Adipose tissue (tissue), 3 donors: Measurements from ENCODE around the gene GRM1. TPM values are rescaled to one million over a fixed set of nuclear protein-coding genes. Genes with fewer than 3 reads are reported as not detected.

ENCODE experiments used
- H3K27ac ChIP-seq: one replicate; pipeline ENCODE4 v1.5.1; 2013; ENCODE audit warnings: low read depth, low read length
- whole genome bisulfite sequencing, 3 donors: extraction: QIAGEN DNeasy Blood & Tissue Kit; methylation state at CpG; one replicate each; pipeline ENCODE4 v1.1.7; 2013; 5-methylcytosine and 5-hydroxymethylcytosine counted together
- polyA plus RNA-seq, 3 donors: library from polyadenylated mRNA; stranded (reverse); fragments of 200-250 nt; gene quantifications; one replicate each; pipeline ENCODE4 v1.2.3, GENCODE V29; 2013
- donor health status: healthy with polysubstance abuse.
- donor health status: Bipolar disorder and iron deficiency.
- donor health status: healthy.

GRM1 gene
- polyA plus RNA-seq, 3 donors = 0.02 to 0.11 TPM; not detected in 1

DNA sequence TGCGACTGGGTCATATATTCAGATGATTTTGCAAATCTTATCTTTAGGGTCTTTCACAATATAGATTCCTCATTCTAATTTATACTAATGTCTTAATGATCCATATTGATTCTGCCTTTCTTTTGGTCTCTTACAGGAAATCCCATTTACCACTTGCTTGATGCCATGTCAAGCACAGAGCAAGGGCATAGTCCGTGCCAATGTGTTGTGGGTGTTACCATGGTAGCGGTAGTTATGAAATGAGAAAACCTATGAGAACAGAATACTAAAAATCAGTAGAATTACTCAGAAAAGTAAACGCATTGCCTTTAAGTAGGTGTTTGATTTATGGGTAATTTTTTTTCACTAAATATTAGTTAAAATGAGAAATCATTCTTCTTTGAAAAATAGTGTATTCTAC, 360.9 kb downstream of the GRM1 start:
- no peak overlapping the region for H3K27ac ChIP-seq
- 46 to 78% (median 73%) methylated on average over 4 of the region's 4 CpGs for WGBS, 3 donors

DNA sequence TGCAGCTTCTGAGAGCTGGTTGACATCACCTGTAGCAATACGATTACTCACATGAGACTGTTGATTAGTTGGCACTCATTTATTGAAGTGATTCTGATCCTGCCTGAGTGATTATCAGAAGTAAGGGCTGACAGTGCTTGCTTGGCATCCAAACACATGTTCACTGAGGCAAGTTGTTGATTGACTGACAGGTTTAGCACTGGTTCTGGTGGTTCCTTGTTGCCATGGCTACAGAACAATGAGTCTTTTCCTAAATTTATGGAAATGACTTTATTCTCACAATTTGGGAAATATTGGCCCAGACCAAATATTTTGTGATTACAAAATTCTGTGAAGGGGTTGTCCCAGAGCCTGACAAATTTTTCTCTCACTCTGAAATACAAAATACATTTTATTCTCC, 368.8 kb downstream of the GRM1 start:
- H3K27ac ChIP-seq = no peak overlapping the region
- 79 to 97% (median 86%) methylated on average over 1 of the region's 1 CpG for WGBS, 3 donors

DNA sequence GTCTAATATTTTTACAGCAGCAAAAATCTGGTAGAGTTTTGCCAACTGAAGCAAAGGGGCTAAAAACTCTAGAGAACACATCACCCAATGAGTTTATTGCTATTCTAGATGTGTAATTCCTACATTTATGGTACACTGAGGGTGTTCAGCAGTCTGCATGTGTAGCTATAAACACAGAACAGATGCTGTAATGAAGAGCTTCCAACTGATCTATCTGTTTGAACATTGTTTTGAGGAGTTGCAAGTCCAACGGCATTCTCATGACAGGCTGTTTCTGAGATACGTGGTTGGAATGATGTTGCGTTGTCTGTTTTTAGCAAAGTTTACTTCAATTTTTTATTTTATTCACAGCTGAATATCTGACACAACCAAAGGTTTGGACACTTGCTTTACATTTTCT, 373.6 kb downstream of the GRM1 start:
- 85 to 88% (median 86%) methylated on average over 3 of the region's 3 CpGs for WGBS, 3 donors
- H3K27ac ChIP-seq = no peak overlapping the region

DNA sequence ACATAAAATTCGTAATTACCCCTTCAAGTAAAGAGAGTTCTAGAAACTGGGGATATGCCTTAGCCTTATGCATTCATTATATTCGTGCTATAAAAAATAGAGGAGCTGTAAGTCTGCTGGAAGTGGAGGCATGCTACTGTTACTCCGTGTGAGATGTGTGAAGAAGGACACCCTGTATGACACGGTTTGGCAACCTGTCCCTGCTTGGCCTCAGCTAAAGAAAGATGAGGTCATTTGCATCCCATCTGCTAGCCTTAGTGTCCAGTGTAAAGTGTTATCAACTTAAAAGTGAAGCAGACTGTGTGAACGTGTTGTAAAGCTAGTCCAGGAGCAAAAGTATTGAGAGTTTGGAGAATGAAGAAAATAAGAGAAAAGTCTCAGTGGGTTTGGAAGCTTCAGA, 379.7 kb downstream of the GRM1 start:
- H3K27ac ChIP-seq = no peak overlapping the region
- 50 to 61% (median 57%) methylated on average over 5 of the region's 5 CpGs for WGBS, 3 donors

DNA sequence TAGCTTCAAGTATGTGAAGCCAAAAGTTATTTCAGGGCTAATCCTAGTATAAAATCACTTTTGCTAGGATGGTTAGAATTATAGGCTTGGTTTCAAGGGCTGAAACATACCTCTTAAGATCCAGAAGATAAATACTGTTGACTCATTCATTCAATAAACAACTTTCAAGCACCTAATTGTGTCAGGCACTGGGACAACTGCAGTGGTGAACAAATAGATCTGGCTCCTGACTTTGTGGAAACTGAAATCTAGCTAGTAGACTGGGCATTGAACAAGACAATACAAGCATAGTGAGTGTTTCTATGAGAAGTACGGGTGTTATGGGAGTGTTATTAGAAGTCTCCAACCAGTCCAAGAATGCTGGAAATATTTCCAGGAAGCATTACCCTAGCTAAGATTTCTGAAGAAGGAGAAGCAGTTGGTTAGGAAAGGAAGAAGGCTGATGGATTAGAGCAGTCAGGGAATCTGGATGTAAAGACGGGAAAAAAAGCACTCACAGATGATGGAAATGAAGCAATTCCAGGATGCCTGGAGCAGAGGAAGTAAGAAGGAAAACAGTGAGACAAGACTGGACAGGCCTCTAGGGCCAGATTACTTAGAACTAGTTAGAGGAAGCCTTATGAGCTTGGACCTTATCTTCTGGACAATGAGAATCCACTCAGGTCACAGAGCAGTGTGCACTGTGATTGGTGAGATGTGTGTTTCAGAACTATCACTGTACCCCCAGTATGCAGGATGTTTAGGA, 382.2 kb downstream of the GRM1 start:
- 63 to 77% (median 74%) methylated on average over 2 of the region's 2 CpGs for WGBS, 3 donors
- no peak overlapping the region for H3K27ac ChIP-seq

DNA sequence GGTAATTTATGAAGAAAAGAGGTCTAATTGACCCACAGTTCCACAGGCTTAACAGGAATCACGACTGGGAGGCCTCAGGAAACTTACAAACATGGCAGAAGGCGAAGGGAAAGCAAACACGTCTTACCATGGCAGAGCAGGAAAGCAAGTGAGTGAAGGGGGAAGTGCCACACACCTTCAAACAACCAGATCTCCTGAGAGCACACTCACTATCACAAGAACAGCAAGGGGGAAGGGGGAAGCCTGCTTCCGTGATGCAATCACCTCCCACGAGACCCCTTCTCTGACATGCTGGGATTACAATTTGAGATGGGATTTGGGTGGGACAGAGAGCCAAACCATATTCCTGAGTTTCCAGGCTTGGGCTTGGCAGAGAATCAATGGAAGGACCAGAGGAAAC, 390.7 kb downstream of the GRM1 start:
- 60 to 79% (median 71%) methylated on average over 5 of the region's 5 CpGs for WGBS, 3 donors
- no peak overlapping the region for H3K27ac ChIP-seq

DNA sequence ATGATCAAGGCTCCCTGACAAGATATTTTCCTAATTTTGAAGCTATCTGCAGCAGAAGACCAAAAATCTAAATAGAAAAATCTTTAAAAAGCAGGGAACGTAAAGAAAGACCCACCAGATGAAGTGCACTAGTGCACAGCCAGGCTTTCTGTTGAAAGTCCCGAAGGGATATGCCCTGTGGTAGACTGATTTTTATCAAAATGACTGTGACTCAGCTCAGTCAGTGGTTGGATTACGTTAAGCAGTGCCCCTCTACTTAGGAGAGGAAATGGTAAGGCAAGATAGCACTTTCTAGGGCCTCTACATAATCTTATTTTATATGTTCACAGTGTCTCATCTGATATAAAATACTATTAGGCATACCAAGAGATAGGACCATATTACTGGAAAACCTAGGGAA, 391.4 kb downstream of the GRM1 start:
- no peak overlapping the region for H3K27ac ChIP-seq
- WGBS, 3 donors = 67 to 79% (median 78%) methylated on average over 3 of the region's 3 CpGs

DNA sequence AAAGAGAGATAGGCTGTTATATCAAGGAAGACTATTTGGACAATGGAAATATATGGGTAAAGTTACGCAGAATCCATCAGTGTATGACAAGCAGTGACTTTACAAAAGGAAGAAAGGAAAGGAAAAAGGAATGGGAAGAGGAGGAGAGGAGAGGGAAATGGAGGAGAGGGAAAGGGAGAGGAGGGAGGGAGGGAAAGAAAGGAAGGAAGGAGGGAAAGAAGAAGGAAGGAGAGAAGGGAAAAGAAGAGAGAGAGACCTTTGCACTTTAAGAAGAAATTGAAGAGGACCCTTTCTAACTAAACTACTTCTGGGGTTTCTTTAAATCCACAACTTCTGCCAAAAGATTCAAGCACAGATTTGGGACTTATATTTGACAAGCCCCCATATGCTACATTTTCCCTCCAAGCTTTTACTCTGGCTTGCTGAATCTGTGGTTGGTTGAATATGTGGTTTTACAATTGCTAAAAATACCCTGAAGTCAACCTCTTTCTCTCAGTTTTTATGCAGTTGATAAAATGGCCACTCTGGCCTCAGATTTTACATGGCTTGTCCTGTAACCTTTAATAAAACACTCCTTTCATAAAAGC, 394.0 kb downstream of the GRM1 start:
- 85 to 93% (median 91%) methylated on average over 1 of the region's 1 CpG for WGBS, 3 donors
- no peak overlapping the region for H3K27ac ChIP-seq

DNA sequence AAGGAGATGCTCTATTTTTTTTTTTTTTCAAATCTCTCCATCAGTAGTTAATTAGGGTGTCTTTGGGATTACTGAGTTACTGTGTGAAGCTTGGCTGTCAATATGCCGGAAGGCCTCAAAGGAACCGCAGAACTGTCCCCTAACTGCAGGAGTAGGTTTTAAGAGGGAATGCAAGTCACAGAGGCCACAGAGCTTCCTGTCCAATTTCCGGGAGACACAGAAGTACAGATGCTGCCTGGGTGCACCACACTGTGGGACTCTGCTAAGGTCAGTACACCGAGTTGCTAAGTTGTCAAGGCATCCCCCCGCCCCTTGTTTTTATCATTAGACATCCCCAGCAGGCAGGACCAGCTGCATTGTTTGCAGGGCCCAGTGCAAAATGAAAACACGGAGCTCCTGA, 394.6 kb downstream of the GRM1 start:
- no peak overlapping the region for H3K27ac ChIP-seq
- 62 to 73% (median 65%) methylated on average over 6 of the region's 6 CpGs for WGBS, 3 donors

DNA sequence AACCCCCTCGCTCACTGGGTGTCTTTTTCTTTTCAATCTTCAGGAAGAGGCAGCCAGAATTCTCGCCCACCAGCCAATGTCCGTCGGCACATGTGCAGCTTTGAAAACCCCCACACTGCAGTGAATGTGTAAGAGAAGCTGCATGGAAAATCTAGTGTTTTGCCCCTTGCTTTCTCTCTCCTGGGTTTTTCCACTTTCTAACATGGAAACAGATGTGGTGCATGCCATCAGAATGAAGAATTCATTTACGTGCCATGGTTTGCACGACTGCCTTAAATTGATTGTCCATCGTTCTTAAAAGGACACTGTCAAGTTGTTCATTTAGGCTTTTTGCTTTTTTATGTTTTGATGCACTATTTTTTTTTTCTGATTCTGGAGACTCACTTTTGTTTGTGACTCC, 397.7 kb downstream of the GRM1 start:
- no peak overlapping the region for H3K27ac ChIP-seq
- 74 to 79% (median 76%) methylated on average over 7 of the region's 7 CpGs for WGBS, 3 donors

DNA sequence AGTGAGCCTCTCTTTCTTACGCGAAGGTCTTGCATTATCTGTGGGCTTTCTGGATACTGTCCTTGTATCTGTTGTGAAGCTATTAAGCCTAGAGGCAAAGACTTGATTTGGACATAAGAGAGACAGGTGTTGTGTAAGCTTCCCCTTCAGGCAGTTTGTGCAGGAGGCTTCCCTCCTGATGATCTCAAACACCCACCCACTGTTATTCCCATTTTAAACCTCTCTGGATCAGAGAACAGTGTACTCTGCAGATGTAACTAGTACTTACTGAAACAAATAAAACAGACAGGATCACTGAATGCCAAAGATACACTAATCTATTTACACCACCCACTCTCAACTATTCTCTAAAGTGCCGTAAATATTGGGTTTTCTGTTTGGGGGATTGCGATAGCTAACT, 401.0 kb downstream of the GRM1 start:
- 92 to 95% (median 94%) methylated on average over 4 of the region's 4 CpGs for WGBS, 3 donors

DNA sequence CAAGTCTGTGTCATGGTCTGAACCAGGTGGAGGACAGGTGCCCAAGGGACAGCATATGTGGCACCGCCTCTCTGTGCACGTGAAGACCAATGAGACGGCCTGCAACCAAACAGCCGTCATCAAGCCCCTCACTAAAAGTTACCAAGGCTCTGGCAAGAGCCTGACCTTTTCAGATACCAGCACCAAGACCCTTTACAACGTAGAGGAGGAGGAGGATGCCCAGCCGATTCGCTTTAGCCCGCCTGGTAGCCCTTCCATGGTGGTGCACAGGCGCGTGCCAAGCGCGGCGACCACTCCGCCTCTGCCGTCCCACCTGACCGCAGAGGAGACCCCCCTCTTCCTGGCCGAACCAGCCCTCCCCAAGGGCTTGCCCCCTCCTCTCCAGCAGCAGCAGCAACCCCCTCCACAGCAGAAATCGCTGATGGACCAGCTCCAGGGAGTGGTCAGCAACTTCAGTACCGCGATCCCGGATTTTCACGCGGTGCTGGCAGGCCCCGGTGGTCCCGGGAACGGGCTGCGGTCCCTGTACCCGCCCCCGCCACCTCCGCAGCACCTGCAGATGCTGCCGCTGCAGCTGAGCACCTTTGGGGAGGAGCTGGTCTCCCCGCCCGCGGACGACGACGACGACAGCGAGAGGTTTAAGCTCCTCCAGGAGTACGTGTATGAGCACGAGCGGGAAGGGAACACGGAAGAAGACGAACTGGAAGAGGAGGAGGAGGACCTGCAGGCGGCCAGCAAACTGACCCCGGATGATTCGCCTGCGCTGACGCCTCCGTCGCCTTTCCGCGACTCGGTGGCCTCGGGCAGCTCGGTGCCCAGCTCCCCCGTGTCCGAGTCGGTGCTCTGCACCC, 405.2 kb downstream of the GRM1 start:
- H3K27ac ChIP-seq = no peak overlapping the region
- WGBS, 3 donors = 7 to 12% (median 12%) methylated on average over 56 to 59 of the region's 59 CpGs

More for the DNA sequence above, 401.0 kb downstream of the GRM1 start:
- H3K27ac ChIP-seq = no peak overlapping the region

DNA sequence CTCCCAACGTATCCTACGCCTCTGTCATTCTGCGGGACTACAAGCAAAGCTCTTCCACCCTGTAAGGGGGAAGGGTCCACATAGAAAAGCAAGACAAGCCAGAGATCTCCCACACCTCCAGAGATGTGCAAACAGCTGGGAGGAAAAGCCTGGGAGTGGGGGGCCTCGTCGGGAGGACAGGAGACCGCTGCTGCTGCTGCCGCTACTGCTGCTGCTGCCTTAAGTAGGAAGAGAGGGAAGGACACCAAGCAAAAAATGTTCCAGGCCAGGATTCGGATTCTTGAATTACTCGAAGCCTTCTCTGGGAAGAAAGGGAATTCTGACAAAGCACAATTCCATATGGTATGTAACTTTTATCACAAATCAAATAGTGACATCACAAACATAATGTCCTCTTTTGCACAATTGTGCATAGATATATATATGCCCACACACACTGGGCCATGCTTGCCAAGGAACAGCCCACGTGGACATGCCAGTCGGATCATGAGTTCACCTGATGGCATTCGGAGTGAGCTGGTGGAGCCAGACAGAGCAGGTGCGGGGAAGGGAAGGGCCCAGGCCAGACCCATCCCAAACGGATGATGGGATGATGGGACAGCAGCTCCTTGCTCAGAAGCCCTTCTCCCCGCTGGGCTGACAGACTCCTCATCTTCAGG, 406.0 kb downstream of the GRM1 start:
- H3K27ac ChIP-seq = no peak overlapping the region
- WGBS, 3 donors = 42 to 51% (median 51%) methylated on average over 15 of the region's 15 CpGs

DNA sequence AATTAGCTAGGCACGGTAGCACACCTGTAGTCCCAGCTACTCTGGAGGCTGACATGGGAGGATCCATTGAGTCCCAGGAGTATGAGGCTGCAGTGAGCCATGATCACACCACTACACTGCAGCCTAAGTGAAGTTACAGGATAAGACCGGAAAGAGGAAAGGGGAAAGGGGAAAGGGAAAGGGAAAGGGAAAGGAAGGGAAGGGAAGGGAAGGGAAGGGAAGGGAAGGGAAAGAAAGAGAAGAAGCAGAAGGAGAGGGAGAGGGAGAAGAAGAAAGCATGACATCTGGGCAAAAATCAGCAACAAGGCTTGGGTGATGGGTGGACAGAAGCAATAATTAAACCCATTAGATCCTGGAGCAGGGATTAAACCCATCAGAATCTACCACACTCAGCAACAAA, 413.0 kb downstream of the GRM1 start:
- 67 to 84% (median 84%) methylated on average over 2 of the region's 2 CpGs for WGBS, 3 donors
- H3K27ac ChIP-seq = no peak overlapping the region

DNA sequence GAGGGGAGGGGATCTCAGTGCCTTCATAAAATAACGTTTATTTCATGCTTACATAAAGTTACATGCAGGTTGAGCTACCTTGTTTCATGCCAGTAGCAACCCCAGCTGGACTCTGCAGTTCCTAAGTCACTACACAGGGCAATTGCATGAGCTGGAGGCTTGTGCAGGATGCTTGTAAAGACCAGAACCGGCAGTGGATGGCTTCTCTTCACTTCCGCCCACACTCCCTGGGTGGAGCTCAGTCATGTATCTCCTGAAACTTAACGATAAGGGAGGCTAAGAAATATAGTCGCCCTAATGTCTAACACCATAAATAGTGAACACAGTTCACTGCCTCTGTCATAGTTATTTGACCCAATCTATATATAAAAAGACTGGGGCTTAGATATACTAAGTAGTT, 415.3 kb downstream of the GRM1 start:
- 51 to 57% (median 55%) methylated on average over 5 of the region's 5 CpGs for WGBS, 3 donors
- H3K27ac ChIP-seq = no peak overlapping the region

DNA sequence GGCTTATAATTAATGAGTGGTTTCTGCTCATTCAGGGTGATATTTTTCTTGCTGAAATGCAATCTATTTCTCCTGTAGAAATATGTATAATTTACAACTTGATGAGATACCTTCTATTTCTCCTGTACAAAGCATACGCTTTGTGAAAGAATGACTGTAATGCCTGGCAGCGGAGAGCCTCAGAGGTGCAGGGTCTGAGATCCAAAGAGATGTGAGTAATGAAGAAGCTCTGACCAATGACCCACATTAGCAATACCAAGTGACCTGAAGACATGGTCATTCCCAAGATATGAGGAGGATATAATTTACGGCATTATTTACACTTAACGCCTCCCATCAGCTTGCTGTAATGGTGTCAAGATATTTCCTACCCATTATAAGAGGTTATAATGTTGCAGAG, 416.4 kb downstream of the GRM1 start:
- H3K27ac ChIP-seq = no peak overlapping the region
- 90 to 91% (median 90%) methylated on average over 4 of the region's 4 CpGs for WGBS, 3 donors

DNA sequence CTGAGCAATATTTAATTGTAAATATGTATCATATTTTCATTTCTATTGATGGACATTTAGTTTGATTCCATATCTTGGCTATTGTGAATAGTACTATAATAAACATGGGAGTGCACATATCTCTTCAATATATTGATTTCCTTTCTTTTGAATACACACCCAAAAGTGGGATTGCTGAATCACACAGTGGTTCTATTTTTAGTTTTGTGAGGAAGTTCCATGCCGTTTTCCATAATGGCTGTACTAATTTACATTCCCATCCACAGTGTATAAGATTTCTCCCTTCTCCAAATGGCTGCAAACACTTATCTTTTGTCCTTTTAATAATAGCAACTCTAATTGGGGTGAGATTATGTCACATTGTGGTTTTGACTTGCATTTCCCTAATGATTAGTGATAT, 428.0 kb downstream of the GRM1 start:
- 30 to 48% (median 34%) methylated on average over 1 of the region's 1 CpG for WGBS, 3 donors
- no peak overlapping the region for H3K27ac ChIP-seq

DNA sequence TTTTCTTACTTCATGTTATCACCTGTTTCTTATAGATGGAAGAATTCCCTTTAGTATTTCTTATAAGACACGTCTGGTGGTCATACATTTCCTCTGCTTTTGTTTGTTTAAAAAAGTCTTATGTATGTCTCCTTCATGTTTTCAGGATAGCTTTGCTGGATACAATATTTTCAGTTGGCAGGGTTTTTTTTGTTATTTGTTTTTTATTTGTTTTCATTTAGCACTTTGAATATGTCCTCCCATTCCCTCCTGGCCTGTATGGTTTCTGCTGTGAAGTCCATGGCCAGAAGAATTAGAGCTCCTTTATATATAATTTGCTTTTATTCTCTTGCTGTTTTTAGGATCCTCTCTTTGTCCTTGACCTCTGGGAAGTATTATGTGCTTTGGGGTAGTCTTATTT, 432.1 kb downstream of the GRM1 start:
- H3K27ac ChIP-seq = no peak overlapping the region
- WGBS, 3 donors = 51 to 75% (median 73%) methylated on average over 1 of the region's 1 CpG
